Measurements from ENCODE around the gene ZNF286A. TPM values are rescaled to one million over a fixed set of nuclear protein-coding genes. Genes with fewer than 3 reads are reported as not detected.
A peak's percentile ranks its signal among the peaks of the same experiment; 100 is the strongest.

The ZNF286A gene
- polyA plus RNA-seq, 3 donors, result 2.3 to 3.2 (median 2.9) TPM

- H3K4me3 Mint-ChIP-seq, result no peak overlapping the region
- WGBS (ENCODE audit: insufficient coverage), result 85% methylated on average over 14 of the region's 15 CpGs
Measured at GRCh38 chr17:15742051-15742795, 42.7 kb downstream of the ZNF286A start.

GRCh38 chr17:15742921-15743320 is 43.4 kb downstream of the ZNF286A start:
- Mint-ChIP-seq H3K4me1 (peaks cover under 1% of the 10 kb centered on the region), H3K27ac (no peak overlapping the region), H3K4me3 (no peak overlapping the region), H3K9me3 (peaks cover 0 to 24% (median 7%) of the 10 kb centered on the region in 7 donors), H3K27me3 (ENCODE audit: low read depth in 3 of 3) (peaks cover 5 to 9% (median 7%) of the 10 kb centered on the region in 3 donors), H3K36me3 (no peaks in the 10 kb centered on the region)
- Histone ChIP-seq H3K4me2 (replicated peaks; ENCODE audit: extremely low read depth, low read length, poor library complexity, severe bottlenecking) (no peak overlapping the region), H3K27ac (ENCODE audit: low read depth in 1 of 2, low read length in 2 of 2) (no peak overlapping the region), H3K27me3 (ENCODE audit: control insufficient read depth in 2 of 2, insufficient read depth in 2 of 2, low read length in 2 of 2) (no peaks in the 10 kb centered on the region), H4K20me1 (ENCODE audit: insufficient read depth, low read length) (no peaks in the 10 kb centered on the region), H3K9me3 (replicated peaks in 1 of 2; ENCODE audit: control insufficient read depth in 1 of 2, insufficient read depth in 1 of 2, low read length in 2 of 2) (no peaks in the 10 kb centered on the region), H2AFZ (ENCODE audit: insufficient read depth, low read depth, low read length, poor library complexity, severe bottlenecking) (no peak overlapping the region), H3K4me3 (replicated peaks in 1 of 3; ENCODE audit: low read depth in 2 of 3, low read length in 3 of 3) (no peak overlapping the region), H3K9ac (ENCODE audit: insufficient read depth, low read length, poor library complexity, severe bottlenecking) (no peak overlapping the region), H3K36me3 (replicated peaks in 1 of 2; ENCODE audit: control insufficient read depth in 1 of 2, insufficient read depth in 2 of 2, low read length in 2 of 2) (no peaks in the 10 kb centered on the region), H3K79me2 (ENCODE audit: insufficient read depth, low read length) (no peaks in the 10 kb centered on the region), H3K4me1 (ENCODE audit: control insufficient read depth in 1 of 2, insufficient read depth in 2 of 2, low read length in 2 of 2) (no peaks in the 10 kb centered on the region)
- no peak for DNase-seq
- TF ChIP-seq, protein P1, sequence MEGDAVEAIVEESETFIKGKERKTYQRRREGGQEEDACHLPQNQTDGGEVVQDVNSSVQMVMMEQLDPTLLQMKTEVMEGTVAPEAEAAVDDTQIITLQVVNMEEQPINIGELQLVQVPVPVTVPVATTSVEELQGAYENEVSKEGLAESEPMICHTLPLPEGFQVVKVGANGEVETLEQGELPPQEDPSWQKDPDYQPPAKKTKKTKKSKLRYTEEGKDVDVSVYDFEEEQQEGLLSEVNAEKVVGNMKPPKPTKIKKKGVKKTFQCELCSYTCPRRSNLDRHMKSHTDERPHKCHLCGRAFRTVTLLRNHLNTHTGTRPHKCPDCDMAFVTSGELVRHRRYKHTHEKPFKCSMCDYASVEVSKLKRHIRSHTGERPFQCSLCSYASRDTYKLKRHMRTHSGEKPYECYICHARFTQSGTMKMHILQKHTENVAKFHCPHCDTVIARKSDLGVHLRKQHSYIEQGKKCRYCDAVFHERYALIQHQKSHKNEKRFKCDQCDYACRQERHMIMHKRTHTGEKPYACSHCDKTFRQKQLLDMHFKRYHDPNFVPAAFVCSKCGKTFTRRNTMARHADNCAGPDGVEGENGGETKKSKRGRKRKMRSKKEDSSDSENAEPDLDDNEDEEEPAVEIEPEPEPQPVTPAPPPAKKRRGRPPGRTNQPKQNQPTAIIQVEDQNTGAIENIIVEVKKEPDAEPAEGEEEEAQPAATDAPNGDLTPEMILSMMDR (IDR thresholded peaks at IDR 0.05), result no peak
- intact Hi-C loops (cut with micrococcal nuclease), result no loop called here
- 97% methylated on average over 7 of the region's 7 CpGs for WGBS (ENCODE audit: insufficient coverage)

More at GRCh38 chr17:15742051-15742795, 42.7 kb downstream of the ZNF286A start:
- no peaks in the 10 kb centered on the region for H4K20me1 ChIP-seq (ENCODE audit: insufficient read depth, low read length)
- TF ChIP-seq, protein P1 (IDR thresholded peaks at IDR 0.05), result no peak
- H2AFZ ChIP-seq (ENCODE audit: insufficient read depth, low read depth, low read length, poor library complexity, severe bottlenecking), result no peak overlapping the region
- Mint-ChIP-seq H3K27ac (peak overlapping the region in 1 of 7 donors; percentile 54), H3K27me3 (ENCODE audit: low read depth in 3 of 3) (peaks cover 5 to 9% (median 7%) of the 10 kb centered on the region in 3 donors), H3K4me1 (no peaks in the 10 kb centered on the region), H3K36me3 (no peaks in the 10 kb centered on the region), H3K9me3 (peaks cover 0 to 24% (median 7%) of the 10 kb centered on the region in 7 donors)
- no peak for DNase-seq
- H3K4me3 ChIP-seq (replicated peaks in 1 of 3; ENCODE audit: low read depth in 2 of 3, low read length in 3 of 3), result no peak overlapping the region
- intact Hi-C loops (cut with micrococcal nuclease), result no loop called here
- no peaks in the 10 kb centered on the region for H3K27me3 ChIP-seq (ENCODE audit: control insufficient read depth in 2 of 2, insufficient read depth in 2 of 2, low read length in 2 of 2)
- no peak overlapping the region for H3K9ac ChIP-seq (ENCODE audit: insufficient read depth, low read length, poor library complexity, severe bottlenecking)
- no peak overlapping the region for H3K4me2 ChIP-seq (replicated peaks; ENCODE audit: extremely low read depth, low read length, poor library complexity, severe bottlenecking)
- H3K4me1 ChIP-seq (ENCODE audit: control insufficient read depth in 1 of 2, insufficient read depth in 2 of 2, low read length in 2 of 2), result no peaks in the 10 kb centered on the region
- H3K27ac ChIP-seq (ENCODE audit: low read depth in 1 of 2, low read length in 2 of 2), result no peak overlapping the region
- no peaks in the 10 kb centered on the region for H3K79me2 ChIP-seq (ENCODE audit: insufficient read depth, low read length)
- H3K9me3 ChIP-seq (replicated peaks in 1 of 2; ENCODE audit: control insufficient read depth in 1 of 2, insufficient read depth in 1 of 2, low read length in 2 of 2), result no peaks in the 10 kb centered on the region
- no peaks in the 10 kb centered on the region for H3K36me3 ChIP-seq (replicated peaks in 1 of 2; ENCODE audit: control insufficient read depth in 1 of 2, insufficient read depth in 2 of 2, low read length in 2 of 2)

Data from CD14-positive monocyte (primary cell).